Ascending aorta (tissue), 2 donors: Measurements from ENCODE around the gene RCOR2. TPM values are rescaled to one million over a fixed set of nuclear protein-coding genes. Genes with fewer than 3 reads are reported as not detected.

Experiments used
- DNase-seq, 2 donors: peaks; one replicate each; pipeline ENCODE4 v3.0.0-alpha.2; 2019; ENCODE audit warnings: low spot score in 2 of 2
- H3K27ac ChIP-seq, 2 donors: fragments of 200-600 bp; sonication (generic); one replicate each; pipeline ENCODE4 v1.5.1; 2016 to 2017; ENCODE audit warnings: mild to moderate bottlenecking in 1 of 2
- H3K27me3 ChIP-seq: fragments of 200-600 bp; sonication (generic); one replicate; pipeline ENCODE4 v1.5.1; 2017
- H3K36me3 ChIP-seq, 2 donors: fragments of 200-600 bp; sonication (generic); one replicate each; pipeline ENCODE4 v1.5.1; 2016
- H3K4me1 ChIP-seq, 2 donors: fragments of 200-600 bp; sonication (generic); one replicate each; pipeline ENCODE4 v1.5.1; 2016 to 2017; ENCODE audit warnings: mild to moderate bottlenecking in 1 of 2
- H3K4me3 ChIP-seq, 2 donors: fragments of 200-600 bp; sonication (generic); one replicate each; pipeline ENCODE4 v1.5.1; 2016 to 2017; ENCODE audit warnings: mild to moderate bottlenecking in 1 of 2
- H3K9me3 ChIP-seq, 2 donors: fragments of 200-600 bp; sonication (generic); one replicate each; pipeline ENCODE4 v1.5.1; 2016
- intact Hi-C: fragments of 100-400 bp; cut with DNase I; formaldehyde crosslinking; loops from one replicate; pipeline ENCODE4 v1.15.1; 2023
- total RNA-seq: library from RNA; depleted of rRNA; stranded (reverse); fragments of >200 nt; gene quantifications from one replicate; pipeline ENCODE4 v1.1.0, GENCODE V29; 2016
- TF ChIP-seq, protein P1 (sequence below), 3 experiments: fragments of 200-600 bp in 2 of 3; fragments of 450-650 bp in 1 of 3; sonication (generic) in 2 of 3; IDR thresholded peaks; one replicate each; pipeline ENCODE4 v1.5.1; 2016 to 2019; ENCODE audit warnings: antibody characterized with exemption in 3 of 3, mild to moderate bottlenecking in 1 of 3, moderate library complexity in 1 of 3

The RCOR2 gene
- total RNA-seq, 1 donor from 2014 or later: not detected

DNA sequence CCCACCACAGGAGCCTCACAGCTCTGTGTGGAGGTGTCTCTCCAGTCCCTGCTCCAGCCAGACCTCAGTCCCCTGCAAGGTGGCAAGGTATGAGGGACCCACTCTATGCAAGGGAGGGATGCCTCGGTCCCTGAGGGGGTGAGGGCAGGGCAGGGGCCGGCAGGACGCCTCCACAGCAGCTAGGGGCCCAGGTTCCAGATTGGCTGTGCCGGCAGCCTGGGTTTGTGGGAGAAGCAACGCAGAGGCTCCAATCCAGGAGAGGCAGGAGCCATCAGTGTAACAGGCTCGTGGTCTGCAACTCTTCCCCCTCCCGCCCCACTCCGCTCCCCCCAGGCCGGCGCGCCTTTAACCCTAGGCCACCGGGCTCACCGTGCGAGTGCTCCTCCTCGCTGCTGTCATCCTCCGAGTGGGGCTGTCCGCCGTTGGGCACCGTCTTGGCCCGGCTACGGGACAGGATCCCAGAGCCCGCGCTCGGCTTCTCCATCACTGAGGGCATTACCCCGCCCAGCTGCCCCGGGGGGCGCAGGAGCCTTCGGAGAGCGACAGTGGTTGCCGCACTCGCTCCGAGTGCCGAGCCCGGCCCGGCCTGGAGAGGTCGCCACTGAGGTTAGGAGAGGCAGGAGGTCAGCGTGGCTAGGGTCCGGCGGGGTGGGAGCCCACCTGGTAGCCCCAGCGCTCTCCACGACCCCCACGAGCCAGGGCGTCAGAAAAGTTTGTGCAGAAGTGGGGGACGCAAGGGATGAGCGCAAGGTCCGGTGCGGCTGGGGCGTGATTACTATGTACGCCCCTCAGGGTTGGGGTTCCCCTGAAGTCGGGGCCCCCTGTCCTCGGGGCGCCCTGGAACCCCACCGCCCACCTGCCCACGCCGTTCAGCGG is 765 bp downstream of the RCOR2 start:
- TF ChIP-seq, protein P1, sequence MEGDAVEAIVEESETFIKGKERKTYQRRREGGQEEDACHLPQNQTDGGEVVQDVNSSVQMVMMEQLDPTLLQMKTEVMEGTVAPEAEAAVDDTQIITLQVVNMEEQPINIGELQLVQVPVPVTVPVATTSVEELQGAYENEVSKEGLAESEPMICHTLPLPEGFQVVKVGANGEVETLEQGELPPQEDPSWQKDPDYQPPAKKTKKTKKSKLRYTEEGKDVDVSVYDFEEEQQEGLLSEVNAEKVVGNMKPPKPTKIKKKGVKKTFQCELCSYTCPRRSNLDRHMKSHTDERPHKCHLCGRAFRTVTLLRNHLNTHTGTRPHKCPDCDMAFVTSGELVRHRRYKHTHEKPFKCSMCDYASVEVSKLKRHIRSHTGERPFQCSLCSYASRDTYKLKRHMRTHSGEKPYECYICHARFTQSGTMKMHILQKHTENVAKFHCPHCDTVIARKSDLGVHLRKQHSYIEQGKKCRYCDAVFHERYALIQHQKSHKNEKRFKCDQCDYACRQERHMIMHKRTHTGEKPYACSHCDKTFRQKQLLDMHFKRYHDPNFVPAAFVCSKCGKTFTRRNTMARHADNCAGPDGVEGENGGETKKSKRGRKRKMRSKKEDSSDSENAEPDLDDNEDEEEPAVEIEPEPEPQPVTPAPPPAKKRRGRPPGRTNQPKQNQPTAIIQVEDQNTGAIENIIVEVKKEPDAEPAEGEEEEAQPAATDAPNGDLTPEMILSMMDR (IDR thresholded peaks at IDR 0.05): peak; percentile 46 to 77 (median 56)
- intact Hi-C loops: no loop called here
- peak in 1 of 2 donors; percentile 81 for DNase-seq
- Histone ChIP-seq H3K4me1 (peaks cover 23 to 44% of the 10 kb centered on the region in 2 donors), H3K36me3 (no peaks in the 10 kb centered on the region), H3K27ac (peak overlapping the region; percentile 58 to 92), H3K4me3 (peak overlapping the region; percentile 63 to 67), H3K9me3 (no peaks in the 10 kb centered on the region), H3K27me3 (no peaks in the 10 kb centered on the region)

DNA sequence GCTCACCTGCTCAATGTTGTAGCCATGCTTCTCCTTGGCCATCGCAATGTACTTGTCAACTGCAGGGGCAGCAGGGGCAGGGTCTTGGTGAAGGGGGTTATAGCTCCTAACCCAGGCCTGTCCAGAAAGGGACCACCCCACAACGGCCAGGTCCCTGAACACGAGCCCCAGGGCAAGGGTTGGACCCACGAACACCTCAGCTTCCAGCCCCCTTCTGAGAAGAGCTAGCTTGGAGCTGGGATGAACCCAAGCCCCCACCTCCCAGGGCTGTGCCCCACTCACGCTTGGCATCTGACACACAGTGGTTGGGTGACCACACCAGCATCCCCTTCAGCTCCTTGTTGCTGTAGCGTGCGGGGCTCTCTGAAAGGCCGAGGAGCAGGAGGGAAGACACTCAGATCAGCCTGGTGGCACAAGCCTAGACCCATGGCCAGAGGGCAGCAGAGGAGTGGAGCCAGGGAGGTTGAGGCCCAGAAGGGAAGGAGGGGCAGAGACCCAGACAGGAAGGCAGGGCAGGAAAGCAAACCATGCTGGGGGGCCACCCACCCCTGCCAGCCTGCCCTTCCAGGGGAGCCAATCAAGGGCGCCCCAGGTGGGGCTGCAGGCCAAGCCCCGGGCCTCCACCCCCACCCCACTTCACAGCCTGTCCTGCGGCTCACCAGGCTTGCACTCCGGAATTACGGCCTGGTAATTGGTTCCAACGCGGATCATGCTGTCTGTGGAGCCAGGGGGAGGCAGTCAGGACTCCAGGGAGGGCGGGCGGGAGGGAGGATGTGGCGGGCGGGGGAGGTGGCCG is 1.9 kb downstream of the RCOR2 start:
- H3K36me3 ChIP-seq: no peaks in the 10 kb centered on the region
- DNase-seq: no peak
- no peaks in the 10 kb centered on the region for H3K9me3 ChIP-seq
- H3K4me1 ChIP-seq: peaks cover 18 to 43% of the 10 kb centered on the region in 2 donors
- peak overlapping the region in 1 of 2 donors; percentile 67 for H3K4me3 ChIP-seq
- no peaks in the 10 kb centered on the region for H3K27me3 ChIP-seq
- peak overlapping the region; percentile 58 to 92 for H3K27ac ChIP-seq
- TF ChIP-seq, protein P1 (IDR thresholded peaks at IDR 0.05): no peak
- intact Hi-C loops: no loop called here

DNA sequence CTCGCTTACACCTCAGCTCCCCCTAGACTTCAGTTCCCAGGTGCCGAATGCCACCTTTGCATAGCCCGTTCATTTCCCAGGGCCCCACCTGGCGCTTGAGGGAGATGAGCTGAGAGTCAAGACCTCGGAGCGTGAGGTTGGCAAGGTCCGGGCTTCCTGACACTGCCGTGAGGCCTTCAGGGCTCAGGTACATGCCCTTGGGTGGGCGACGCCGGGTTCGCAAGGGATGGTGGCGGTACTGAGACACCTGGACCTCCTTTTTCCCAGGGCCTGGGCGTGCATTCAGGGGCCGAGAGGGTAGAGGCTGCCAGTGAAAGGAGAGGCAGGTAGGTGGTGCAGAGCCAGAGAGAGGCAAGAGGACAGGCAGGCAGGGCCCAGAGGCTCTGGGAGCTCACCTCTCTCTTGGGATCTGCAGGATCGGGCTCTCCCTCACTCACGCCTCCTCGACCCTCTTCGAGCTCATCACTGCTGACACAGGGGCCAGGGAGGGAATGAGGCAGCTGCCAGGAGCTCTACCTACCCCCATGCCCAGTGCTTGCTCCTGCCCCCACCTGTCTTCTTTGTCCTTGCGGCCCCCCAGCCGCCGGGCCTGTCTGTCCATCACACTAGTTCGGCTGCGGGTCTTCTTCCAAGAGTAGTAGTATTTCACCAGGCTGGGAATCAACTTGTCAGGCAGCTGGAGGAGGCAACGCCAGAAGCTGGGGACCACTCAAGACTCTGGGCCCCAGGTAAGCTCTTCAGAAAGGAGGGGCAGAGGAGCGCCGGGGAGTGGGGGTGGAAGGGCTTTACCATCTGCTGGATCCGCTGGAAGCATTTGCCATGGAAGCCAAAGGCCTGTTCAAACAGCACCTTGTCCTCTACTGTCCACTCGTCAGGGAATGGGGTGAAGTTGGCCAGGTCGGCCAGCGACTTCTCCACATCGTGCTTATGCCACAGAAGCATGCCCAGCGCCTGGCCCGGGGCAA is 2.8 kb downstream of the RCOR2 start:
- no peak for DNase-seq
- intact Hi-C loops: no loop called here
- no peaks in the 10 kb centered on the region for H3K27me3 ChIP-seq
- H3K4me1 ChIP-seq: peaks cover 12 to 40% of the 10 kb centered on the region in 2 donors
- H3K36me3 ChIP-seq: peaks cover 2% of the 10 kb centered on the region in 2 donors
- H3K9me3 ChIP-seq: no peaks in the 10 kb centered on the region
- H3K4me3 ChIP-seq: no peak overlapping the region
- no peak overlapping the region for H3K27ac ChIP-seq
- TF ChIP-seq, protein P1 (IDR thresholded peaks at IDR 0.05): no peak

DNA sequence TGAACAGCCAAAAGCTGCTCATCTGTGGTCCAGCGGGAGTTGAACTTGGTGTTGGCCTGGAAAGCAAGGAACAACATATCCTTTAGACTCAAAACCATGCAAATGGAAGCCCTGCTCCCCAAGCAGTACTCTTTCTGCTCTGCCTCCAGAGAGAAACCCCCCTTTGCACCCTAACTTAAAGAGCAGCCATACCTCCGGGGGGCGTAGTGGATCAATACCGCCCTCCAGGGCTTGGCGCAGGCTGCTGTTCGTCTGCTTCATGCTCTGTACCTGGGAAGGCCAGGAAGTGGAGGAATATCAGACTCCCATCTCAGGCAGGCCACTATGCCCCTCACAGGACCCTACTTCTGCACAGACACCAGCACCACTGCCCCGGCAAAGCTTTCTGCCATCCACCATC is 4.3 kb downstream of the RCOR2 start:
- peaks cover 12 to 13% of the 10 kb centered on the region in 2 donors for H3K36me3 ChIP-seq
- no peak overlapping the region for H3K27ac ChIP-seq
- intact Hi-C loops: no loop called here
- no peaks in the 10 kb centered on the region for H3K9me3 ChIP-seq
- no peaks in the 10 kb centered on the region for H3K27me3 ChIP-seq
- H3K4me3 ChIP-seq: no peak overlapping the region
- peaks cover 4 to 39% of the 10 kb centered on the region in 2 donors for H3K4me1 ChIP-seq
- DNase-seq: no peak
- TF ChIP-seq, protein P1 (IDR thresholded peaks at IDR 0.05): no peak

DNA sequence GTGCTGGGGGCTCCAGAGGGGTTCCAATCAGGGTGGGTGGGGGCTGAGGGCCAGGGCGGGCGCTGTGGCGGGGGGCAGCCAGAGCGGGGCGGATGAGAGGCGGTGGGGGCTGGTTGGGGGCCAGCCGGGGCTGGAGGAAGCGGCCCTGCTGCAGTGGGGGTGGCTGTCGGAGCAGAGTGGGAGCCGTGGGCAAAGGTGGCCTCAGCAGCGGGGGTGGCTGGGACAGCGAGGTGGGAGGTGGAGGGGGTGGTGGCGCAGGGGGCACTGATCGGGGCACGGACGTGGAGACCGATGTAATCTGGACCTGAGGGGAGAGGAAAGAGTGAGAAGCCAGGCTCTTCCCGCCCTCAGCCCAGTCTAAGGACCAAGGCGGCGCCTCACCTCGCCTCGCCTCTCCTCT is 5.1 kb downstream of the RCOR2 start:
- intact Hi-C loops: no loop called here
- Histone ChIP-seq H3K36me3 (peaks cover 20 to 21% of the 10 kb centered on the region in 2 donors), H3K27ac (peak overlapping the region; percentile 58 to 65), H3K4me3 (no peak overlapping the region), H3K27me3 (no peaks in the 10 kb centered on the region), H3K4me1 (peaks cover 4 to 32% of the 10 kb centered on the region in 2 donors), H3K9me3 (no peaks in the 10 kb centered on the region)
- TF ChIP-seq, protein P1 (IDR thresholded peaks at IDR 0.05): no peak
- no peak for DNase-seq
